NCI-H2196 (cell line): ENCODE measurements around the gene PXYLP1.
A peak's percentile ranks its signal among the peaks of the same experiment; 100 is the strongest.

Experiments used
- DNase-seq: peaks from one replicate; lab custom pipeline; 2025; ENCODE audit not compliant: unreplicated experiment; lab: John Stamatoyannopoulos, UW

PXYLP1 gene

GRCh38 chr3:141269961-141270360 is 38.3 kb downstream of the PXYLP1 start:
- no peak for DNase-seq

GRCh38 chr3:141271279-141272030 is 39.8 kb downstream of the PXYLP1 start:
- DNase-seq, result peak; percentile 85

- DNase-seq, result no peak
These were observed 41.5 kb downstream of the PXYLP1 start for GRCh38 chr3:141272906-141273662.

DNA sequence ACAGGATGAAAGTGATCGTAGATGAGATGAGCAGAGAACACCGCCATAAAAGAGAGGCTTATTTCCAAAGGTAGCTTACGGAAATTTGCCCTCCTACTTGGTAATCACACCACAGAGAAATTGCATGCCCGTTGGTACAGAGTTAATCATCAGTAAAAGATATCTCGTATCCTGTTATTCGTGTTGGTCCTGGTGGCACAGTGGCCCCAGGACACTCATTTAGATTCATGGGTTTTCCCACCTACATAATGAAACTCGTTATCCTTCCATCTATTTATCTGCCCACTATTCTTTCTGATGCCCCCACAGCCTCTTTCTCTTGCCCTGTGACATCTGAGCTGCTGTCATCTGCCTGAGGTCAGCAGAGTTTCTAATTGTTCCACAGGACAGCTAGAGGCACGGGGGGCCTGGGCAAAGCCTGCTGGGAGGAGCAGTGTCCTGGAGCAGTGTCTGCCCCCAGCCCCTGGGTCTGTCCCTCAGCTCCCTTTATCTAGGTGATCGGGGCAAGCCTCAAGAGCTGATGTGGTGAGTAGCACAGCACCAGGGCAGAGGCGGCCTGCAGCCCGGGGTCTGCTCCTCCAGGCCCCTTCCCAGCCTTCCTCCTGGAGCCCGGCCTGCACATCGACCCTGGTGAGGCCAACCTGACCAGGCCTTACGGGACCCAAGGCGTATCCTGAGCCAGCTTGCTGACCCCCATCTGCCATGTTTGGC is 42.2 kb downstream of the PXYLP1 start:
- no peak for DNase-seq

- DNase-seq, result no peak
These were observed 42.9 kb downstream of the PXYLP1 start for GRCh38 chr3:141274411-141275031.

DNA sequence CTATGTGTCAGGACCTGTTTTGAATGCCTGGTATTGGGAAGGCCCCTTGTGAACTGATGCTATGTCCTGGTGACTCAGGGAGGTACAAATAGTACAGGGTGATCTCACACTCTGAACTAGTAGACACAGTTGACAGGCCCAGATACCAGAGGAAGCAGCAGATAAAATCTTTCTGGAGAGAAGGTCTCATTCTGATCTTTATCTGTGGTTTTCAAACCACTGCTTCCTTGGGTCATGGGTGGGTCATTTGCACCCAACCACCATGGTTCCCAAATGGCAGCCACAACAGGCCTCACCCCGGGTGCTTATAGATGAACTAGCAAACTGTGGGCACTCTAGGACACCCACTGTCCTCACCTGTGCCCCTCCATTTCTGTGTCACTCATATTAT is 43.4 kb downstream of the PXYLP1 start:
- no peak for DNase-seq

DNA sequence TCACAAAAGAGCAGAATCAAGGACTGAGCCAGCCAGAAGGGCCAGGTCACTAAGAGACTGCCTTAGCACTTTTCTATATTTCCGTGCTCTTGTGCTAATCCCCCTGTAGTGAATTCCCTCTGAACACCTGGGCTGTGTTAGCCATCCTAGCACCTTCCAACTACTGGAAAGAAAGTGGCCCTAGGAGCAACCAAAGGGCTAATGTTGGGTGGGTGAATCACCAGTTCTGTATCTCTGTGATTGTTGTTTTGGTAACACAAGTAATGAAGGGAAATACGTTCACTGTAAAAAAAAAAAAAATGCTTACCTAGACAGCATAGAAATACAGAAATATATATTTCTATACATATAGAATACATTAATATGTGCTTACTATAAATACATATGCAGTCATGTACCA is 43.9 kb downstream of the PXYLP1 start:
- no peak for DNase-seq

- DNase-seq, result no peak
These were observed 44.3 kb downstream of the PXYLP1 start for GRCh38 chr3:141275973-141276372.

DNA sequence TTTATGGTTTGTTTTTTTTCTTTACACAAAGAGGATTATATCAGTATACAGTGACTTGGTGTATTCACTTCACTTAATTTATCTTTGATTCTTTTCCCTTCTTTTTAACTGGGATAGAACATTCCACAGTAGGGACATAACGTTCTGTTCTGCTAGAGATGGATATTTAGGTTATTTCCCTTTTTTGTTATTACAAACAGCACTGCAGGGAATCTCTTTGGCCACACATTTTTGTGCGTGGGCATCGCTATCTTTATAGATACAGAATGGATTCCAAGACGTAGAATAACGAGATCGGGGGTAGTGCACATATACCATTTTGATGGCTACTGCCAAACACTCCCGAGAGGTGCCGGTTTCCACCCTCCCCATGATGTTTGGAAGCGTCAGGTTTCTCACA is 44.8 kb downstream of the PXYLP1 start:
- DNase-seq, result no peak

- no peak for DNase-seq
These were observed 45.8 kb downstream of the PXYLP1 start for GRCh38 chr3:141277451-141277850.

DNA sequence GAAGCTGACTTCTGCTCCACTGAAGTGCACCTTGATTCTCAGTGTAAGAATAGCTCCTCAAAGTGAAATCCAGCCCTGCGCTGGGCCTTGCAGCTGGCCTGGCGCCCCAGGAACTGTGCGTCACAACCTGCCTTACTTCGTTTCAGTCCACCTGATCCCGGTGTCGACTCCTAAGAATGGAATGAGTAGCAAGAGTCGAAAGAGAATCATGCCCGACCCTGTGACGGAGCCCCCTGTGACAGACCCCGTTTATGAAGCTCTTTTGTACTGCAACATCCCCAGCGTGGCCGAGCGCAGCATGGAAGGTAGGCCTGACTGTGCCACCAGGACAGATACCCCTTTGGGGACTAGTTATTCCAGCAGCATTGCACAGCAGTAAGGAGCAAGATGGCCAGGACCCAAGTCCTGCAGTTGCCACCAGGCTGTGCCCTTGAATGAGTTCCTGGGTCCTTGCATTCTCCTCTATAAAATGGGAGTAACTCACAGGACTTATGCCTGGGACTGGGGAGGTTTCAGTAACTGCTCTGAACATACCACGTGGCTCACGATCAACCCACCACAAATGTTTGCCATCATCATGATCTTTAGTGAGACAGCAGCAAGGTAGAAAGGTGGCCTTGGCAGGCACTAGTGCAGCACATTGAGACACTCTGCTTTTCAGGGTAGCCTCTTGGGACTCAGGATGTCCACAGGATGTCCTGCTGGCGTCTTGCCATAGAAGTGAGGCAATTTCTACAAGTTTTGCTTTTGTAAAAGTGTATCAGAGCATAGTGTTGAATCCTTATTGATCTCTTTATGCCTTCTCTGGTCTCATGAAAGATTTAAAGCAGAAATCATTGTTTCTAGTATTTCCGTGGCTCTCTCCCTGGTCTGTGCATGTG is 46.8 kb downstream of the PXYLP1 start:
- no peak for DNase-seq

GRCh38 chr3:141279077-141279967 is 47.7 kb downstream of the PXYLP1 start:
- peak; percentile 63 for DNase-seq

DNA sequence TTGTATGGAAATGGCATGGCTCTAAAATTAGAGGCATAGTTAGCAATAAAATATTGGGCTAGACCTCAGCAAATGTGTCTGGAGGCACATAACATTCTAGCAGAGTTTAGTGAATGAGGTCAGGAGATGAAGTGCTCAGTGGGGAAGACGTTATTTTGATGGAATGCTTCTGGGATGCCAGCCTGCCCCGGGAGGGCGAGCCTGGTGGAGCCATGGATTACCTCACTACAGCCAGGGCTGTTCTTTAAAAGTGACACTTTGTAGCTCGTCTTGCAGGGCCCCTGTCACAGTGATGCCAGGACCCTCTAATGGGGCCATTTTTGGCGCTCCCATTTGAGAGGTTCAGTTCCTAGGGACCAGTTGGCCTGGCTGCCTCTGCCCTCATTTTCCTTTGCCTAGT is 48.5 kb downstream of the PXYLP1 start:
- DNase-seq, result no peak

DNA sequence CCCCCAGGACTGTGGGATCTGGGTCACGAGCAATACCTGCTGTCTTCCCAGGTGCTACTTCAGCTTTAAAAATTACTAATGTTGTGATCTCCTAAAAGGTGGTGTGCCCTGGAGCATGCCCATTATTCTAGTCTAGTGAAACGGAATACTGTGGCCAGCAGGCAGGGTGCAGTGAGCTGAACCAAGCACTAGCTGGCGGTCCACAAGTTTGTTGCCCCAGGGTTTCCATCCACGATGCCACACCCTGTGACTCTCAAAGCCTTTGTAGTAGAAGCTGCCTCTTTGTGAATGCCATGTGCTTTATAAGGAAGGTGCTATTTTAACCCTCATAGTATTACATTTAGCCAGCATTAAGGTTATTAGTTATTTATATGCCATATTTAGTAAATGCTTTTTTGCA is 49.1 kb downstream of the PXYLP1 start:
- DNase-seq, result no peak

GRCh38 chr3:141285570-141285969 is 53.9 kb downstream of the PXYLP1 start:
- DNase-seq, result no peak

DNA sequence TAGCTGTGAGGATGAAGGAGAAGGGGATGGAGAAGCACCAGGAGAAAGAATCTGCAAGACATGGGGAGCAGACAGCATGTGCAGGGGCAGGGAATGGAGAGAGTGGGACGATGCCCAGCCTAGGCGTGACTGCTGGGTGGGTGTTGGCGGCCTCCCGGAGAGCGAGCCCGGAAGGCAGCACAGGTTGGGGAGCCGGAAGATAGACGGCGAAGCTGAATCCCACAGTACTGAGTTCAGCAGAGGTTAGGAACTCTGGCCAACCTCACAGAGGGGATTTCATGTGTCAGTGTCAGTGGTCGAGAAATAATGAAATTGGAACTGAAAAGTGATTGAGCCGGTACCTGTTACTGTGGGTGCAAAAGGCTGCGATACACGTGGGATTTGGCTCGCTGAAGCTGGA is 55.2 kb downstream of the PXYLP1 start:
- no peak for DNase-seq

- no peak for DNase-seq
These were observed 55.7 kb downstream of the PXYLP1 start for GRCh38 chr3:141287326-141287725.

GRCh38 chr3:141288336-141288990 is 56.8 kb downstream of the PXYLP1 start:
- no peak for DNase-seq

DNA sequence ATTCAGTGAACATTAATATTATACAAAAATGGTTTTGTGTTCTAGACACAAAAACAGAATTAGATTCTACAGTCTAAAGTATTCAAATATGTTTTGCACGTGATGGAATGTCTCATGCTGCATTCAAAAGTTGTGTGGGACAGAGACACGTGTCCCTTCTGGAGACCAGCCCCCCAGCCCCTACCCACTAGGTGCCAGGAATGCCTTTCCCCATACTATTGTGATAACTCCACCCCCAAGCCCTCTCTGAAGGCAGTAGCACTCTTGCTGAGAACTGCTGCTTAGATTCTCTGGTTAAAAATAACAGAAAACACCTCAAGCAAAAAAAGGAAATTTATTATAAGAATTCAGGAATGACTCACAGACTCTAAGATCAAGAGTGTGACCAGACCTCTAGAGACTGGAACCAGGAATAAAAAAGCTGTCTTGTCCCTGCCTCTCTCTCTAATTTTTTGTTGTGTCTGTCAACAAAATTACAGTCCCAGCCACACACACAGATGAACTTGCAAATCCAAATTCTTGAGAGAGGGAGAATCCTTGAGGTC is 57.7 kb downstream of the PXYLP1 start:
- no peak for DNase-seq
